Hepatocyte (in vitro differentiated cells): ENCODE measurements around the gene FHOD3. TPM values are rescaled to one million over a fixed set of nuclear protein-coding genes. Genes with fewer than 3 reads are reported as not detected.

Experiments
- DNase-seq: peaks from one replicate; pipeline ENCODE4 v3.0.0-alpha.2; 2016; ENCODE audit warnings: low spot score
- H2AFZ ChIP-seq: fragments of 200-600 bp; sonication (generic); 2 replicates; pipeline ENCODE4 v1.6.0; 2016; ENCODE audit warnings: antibody characterized with exemption, mild to moderate bottlenecking
- H3K27ac ChIP-seq: fragments of 200-600 bp; sonication (generic); 2 replicates; pipeline ENCODE4 v1.5.1; 2016; ENCODE audit warnings: mild to moderate bottlenecking
- H3K27me3 ChIP-seq: fragments of 200-600 bp; sonication (generic); 2 replicates; pipeline ENCODE4 v1.6.1; 2016
- H3K36me3 ChIP-seq: fragments of 200-600 bp; sonication (generic); replicated peaks from 2 replicates; pipeline ENCODE4 v1.5.1; 2016; ENCODE audit warnings: low read depth; ENCODE audit not compliant: insufficient read depth
- H3K4me1 ChIP-seq: fragments of 200-600 bp; sonication (generic); 2 replicates; pipeline ENCODE4 v1.5.1; 2016; ENCODE audit warnings: mild to moderate bottlenecking, moderate library complexity; ENCODE audit not compliant: insufficient read depth
- H3K4me2 ChIP-seq: fragments of 200-600 bp; sonication (generic); 2 replicates; pipeline ENCODE4 v1.6.0; 2016
- H3K4me3 ChIP-seq: fragments of 200-600 bp; sonication (generic); 2 replicates; pipeline ENCODE4 v1.5.1; 2016; ENCODE audit warnings: mild to moderate bottlenecking
- H3K79me2 ChIP-seq: fragments of 200-600 bp; sonication (generic); 2 replicates; pipeline ENCODE4 v1.6.0; 2017; ENCODE audit warnings: mild to moderate bottlenecking
- H3K9me2 ChIP-seq: fragments of 200-600 bp; sonication (generic); replicated peaks from 2 replicates; pipeline ENCODE4 v1.6.0; 2017; ENCODE audit warnings: mild to moderate bottlenecking; ENCODE audit not compliant: insufficient read depth
- H3K9me3 ChIP-seq: fragments of 200-600 bp; sonication (generic); 2 replicates; pipeline ENCODE4 v1.5.1; 2016; ENCODE audit warnings: low read depth, mild to moderate bottlenecking
- H4K20me1 ChIP-seq: fragments of 200-600 bp; sonication (generic); 2 replicates; pipeline ENCODE4 v1.6.0; 2016; ENCODE audit warnings: mild to moderate bottlenecking; ENCODE audit not compliant: insufficient read depth, poor library complexity, severe bottlenecking
- EZH2 ChIP-seq: fragments of 200-600 bp; sonication (generic); IDR thresholded peaks from 2 replicates; pipeline ENCODE4 v1.6.1; 2016; ENCODE audit warnings: antibody characterized with exemption, mild to moderate bottlenecking, borderline replicate concordance
- EZH2phosphoT487 ChIP-seq: fragments of 200-600 bp; sonication (generic); IDR thresholded peaks from one replicate; pipeline ENCODE4 v1.6.1; 2018; ENCODE audit warnings: antibody characterized with exemption, mild to moderate bottlenecking, low read depth, moderate library complexity; ENCODE audit not compliant: unreplicated experiment, severe bottlenecking
- whole genome bisulfite sequencing: methylation state at CpG from one replicate; pipeline ENCODE4 v1.1.6; 2016; ENCODE audit warnings: low lambda C conversion rate; ENCODE audit errors: missing lambda C conversion rate; 5-methylcytosine and 5-hydroxymethylcytosine counted together
- polyA plus RNA-seq: library from polyadenylated mRNA; unstranded; fragments of >200 nt; fragmentation: Nextera tagmentation; extraction: Ambion mirVana; gene quantifications from 2 replicates; pipeline ENCODE4 v1.2.1, GENCODE V29; 2016
- total RNA-seq: library from RNA; depleted of rRNA; stranded (reverse); fragments of >200 nt; gene quantifications from 2 replicates; pipeline ENCODE4 v1.2.3, GENCODE V29; 2014
- TF ChIP-seq, protein P1 (sequence below): fragments of 200-600 bp; sonication (generic); IDR thresholded peaks from 2 replicates; pipeline ENCODE4 v1.5.1; 2016; ENCODE audit warnings: antibody characterized with exemption, mild to moderate bottlenecking; ENCODE audit not compliant: poor library complexity

The FHOD3 gene
- total and polyA plus RNA-seq, 2 experiments from 2014 or later: 1.7 to 2.7 TPM

DNA sequence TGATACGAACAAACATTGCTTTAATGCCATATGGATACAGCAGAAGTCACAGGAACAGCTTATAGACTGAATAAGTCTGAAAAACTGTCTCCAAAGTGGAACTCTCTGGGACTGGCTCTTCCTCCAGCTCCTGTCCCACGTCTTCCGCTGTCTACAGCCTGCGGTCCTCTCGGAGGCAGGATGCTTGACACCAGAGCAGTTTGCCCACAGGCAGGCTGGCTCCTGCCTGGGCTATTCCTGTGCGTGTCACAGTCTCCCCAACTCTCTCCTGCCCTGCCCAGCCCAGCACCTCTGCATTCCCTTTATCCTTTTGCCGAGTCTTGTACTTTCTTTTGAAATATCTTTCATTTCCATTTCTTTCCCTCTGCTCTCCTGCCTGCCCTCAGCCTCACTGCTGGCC lies 234.1 kb downstream of the FHOD3 start:
- no peaks in the 10 kb centered on the region for H3K9me3 ChIP-seq
- no peak overlapping the region for H3K27ac ChIP-seq
- no peak overlapping the region for H3K4me2 ChIP-seq
- H3K4me3 ChIP-seq: no peak overlapping the region
- DNase-seq: no peak
- 89% methylated on average over 7 of the region's 7 CpGs for WGBS
- H3K4me1 ChIP-seq: peaks cover 4% of the 10 kb centered on the region
- no peak overlapping the region for H2AFZ ChIP-seq
- H3K9me2 ChIP-seq: no peaks in the 10 kb centered on the region
- no peaks in the 10 kb centered on the region for H4K20me1 ChIP-seq
- TF ChIP-seq EZH2 (no peak), EZH2phosphoT487 (no peak)
- TF ChIP-seq, protein P1, sequence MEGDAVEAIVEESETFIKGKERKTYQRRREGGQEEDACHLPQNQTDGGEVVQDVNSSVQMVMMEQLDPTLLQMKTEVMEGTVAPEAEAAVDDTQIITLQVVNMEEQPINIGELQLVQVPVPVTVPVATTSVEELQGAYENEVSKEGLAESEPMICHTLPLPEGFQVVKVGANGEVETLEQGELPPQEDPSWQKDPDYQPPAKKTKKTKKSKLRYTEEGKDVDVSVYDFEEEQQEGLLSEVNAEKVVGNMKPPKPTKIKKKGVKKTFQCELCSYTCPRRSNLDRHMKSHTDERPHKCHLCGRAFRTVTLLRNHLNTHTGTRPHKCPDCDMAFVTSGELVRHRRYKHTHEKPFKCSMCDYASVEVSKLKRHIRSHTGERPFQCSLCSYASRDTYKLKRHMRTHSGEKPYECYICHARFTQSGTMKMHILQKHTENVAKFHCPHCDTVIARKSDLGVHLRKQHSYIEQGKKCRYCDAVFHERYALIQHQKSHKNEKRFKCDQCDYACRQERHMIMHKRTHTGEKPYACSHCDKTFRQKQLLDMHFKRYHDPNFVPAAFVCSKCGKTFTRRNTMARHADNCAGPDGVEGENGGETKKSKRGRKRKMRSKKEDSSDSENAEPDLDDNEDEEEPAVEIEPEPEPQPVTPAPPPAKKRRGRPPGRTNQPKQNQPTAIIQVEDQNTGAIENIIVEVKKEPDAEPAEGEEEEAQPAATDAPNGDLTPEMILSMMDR: no peak
- no peaks in the 10 kb centered on the region for H3K79me2 ChIP-seq
- no peaks in the 10 kb centered on the region for H3K36me3 ChIP-seq
- no peaks in the 10 kb centered on the region for H3K27me3 ChIP-seq

DNA sequence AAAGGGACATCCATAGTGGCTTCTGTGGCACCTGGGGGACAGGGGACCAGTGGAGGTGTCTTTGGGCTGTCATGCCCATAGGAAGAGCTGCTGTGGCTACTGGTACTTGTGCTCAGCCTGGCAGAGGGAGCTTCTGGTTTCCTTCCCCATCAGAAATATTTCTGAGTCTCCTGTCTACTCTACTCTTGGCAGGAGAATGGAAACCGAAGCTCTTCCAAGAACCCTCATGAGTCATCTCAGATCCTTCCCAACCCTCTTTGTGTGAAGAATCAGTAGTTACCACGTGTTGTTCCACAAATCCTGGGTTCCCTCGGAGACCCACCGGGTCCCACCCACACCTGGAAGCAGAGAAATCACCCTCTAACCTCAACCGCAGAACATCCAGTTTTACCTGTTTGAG lies 234.9 kb downstream of the FHOD3 start:
- TF ChIP-seq, protein P1: no peak
- TF ChIP-seq EZH2phosphoT487: no peak
- no peak for TF ChIP-seq EZH2
- 83% methylated on average over 5 of the region's 5 CpGs for WGBS

DNA sequence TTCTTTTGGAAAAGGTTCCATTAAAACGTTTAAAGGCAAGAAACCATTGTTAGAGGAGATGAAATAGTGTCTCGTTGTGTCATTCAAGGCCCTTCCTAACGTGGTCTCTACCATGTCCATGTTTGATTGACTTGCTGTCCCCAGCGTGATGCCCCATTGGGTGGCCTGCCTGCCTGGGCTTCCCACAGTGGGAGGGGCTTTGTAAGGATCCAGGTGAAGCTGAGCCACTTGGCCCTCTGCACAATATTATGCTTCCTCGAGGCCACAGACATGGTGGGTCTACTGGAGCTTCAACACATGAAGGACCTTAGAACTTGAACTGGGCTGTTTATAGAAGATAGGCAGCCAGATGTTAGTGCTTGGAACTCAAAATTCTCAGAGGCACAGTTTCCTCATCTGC lies 235.3 kb downstream of the FHOD3 start:
- no peak overlapping the region for H3K27ac ChIP-seq
- H3K36me3 ChIP-seq: no peaks in the 10 kb centered on the region
- no peaks in the 10 kb centered on the region for H3K27me3 ChIP-seq
- no peaks in the 10 kb centered on the region for H3K79me2 ChIP-seq
- no peaks in the 10 kb centered on the region for H4K20me1 ChIP-seq
- DNase-seq: no peak
- 89% methylated on average over 5 of the region's 5 CpGs for WGBS
- H3K9me2 ChIP-seq: no peaks in the 10 kb centered on the region
- TF ChIP-seq EZH2 (no peak), EZH2phosphoT487 (no peak)
- TF ChIP-seq, protein P1: no peak
- no peak overlapping the region for H2AFZ ChIP-seq
- no peak overlapping the region for H3K4me3 ChIP-seq
- H3K4me1 ChIP-seq: peaks cover 4% of the 10 kb centered on the region
- no peaks in the 10 kb centered on the region for H3K9me3 ChIP-seq
- H3K4me2 ChIP-seq: no peak overlapping the region

More for the DNA sequence above, 234.9 kb downstream of the FHOD3 start:
- Histone ChIP-seq H3K4me1 (peaks cover 4% of the 10 kb centered on the region), H3K9me3 (no peaks in the 10 kb centered on the region), H3K4me2 (no peak overlapping the region), H3K27ac (no peak overlapping the region), H4K20me1 (no peaks in the 10 kb centered on the region), H3K79me2 (no peaks in the 10 kb centered on the region), H3K9me2 (no peaks in the 10 kb centered on the region), H3K36me3 (no peaks in the 10 kb centered on the region), H3K4me3 (no peak overlapping the region), H3K27me3 (no peaks in the 10 kb centered on the region), H2AFZ (no peak overlapping the region)
- no peak for DNase-seq

DNA sequence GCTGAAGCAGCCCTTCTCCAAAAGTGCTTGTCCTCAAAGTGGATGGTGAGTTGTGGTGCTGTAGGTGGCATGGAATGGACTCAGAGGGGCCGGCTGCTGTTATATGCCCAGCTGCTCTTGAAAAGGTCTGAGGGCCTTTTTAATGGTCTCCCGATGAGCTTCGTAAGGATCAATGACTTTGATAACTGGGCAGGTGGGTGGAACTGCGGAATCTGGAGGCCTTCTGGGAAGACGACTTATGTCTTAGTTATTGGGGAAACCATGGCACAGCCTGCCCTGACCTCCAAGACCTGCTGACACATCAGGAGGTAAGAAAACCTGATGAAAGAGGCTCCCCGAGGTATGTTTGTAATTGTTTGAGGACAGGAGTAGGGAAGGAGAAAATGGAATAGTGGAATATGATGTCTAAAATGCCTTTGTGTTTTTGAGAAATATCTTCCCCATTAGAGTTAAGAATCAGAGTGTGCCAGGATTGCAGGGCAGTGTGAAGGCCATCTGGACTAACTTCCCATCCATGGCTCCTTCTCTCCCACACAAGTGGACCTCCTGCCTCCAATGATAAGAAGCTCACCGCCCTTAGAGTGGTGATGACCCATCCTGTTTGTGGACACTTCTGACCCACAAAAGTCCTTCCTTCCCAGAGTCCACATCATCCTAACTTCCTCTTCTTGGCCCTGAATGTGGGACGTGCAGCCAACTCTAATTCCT lies 236.1 kb downstream of the FHOD3 start:
- no peaks in the 10 kb centered on the region for H3K4me1 ChIP-seq
- 94% methylated on average over 8 of the region's 8 CpGs for WGBS
- H3K79me2 ChIP-seq: no peaks in the 10 kb centered on the region
- no peaks in the 10 kb centered on the region for H4K20me1 ChIP-seq
- H3K4me2 ChIP-seq: no peak overlapping the region
- no peak overlapping the region for H3K4me3 ChIP-seq
- H2AFZ ChIP-seq: no peak overlapping the region
- no peaks in the 10 kb centered on the region for H3K9me3 ChIP-seq
- H3K27ac ChIP-seq: no peak overlapping the region
- H3K36me3 ChIP-seq: no peaks in the 10 kb centered on the region
- no peaks in the 10 kb centered on the region for H3K27me3 ChIP-seq
- no peak for DNase-seq
- TF ChIP-seq, protein P1: no peak
- no peak for TF ChIP-seq EZH2
- no peak for TF ChIP-seq EZH2phosphoT487
- no peaks in the 10 kb centered on the region for H3K9me2 ChIP-seq
